Keratinocyte (primary cell): ENCODE data around the gene USH1C. TPM values are rescaled to one million over a fixed set of nuclear protein-coding genes. Genes with fewer than 3 reads are reported as not detected.

ENCODE experiments used
- DNase-seq: peaks from one replicate; pipeline ENCODE4 v3.0.0-alpha.2; 2011; ENCODE audit warnings: low read depth, missing footprints, low spot score
- FAIRE-seq: peaks from 2 replicates; lab custom pipeline; 2011; peaks lifted over from hg19 to GRCh38; lab: Jason Lieb, UNC
- H2AFZ ChIP-seq: 2 replicates; pipeline ENCODE4 v1.6.0; 2012; ENCODE audit warnings: low read length, control low read depth, inconsistent platforms; ENCODE audit not compliant: control insufficient read depth
- H3K27ac ChIP-seq: 2 replicates; pipeline ENCODE4 v1.5.1; 2011; ENCODE audit warnings: low read length; ENCODE audit not compliant: control insufficient read depth, insufficient read depth
- H3K27me3 ChIP-seq: 3 replicates; pipeline ENCODE4 v1.6.0; 2011; ENCODE audit warnings: low read length; ENCODE audit not compliant: control insufficient read depth, insufficient read depth; ENCODE audit errors: extremely low read depth
- H3K36me3 ChIP-seq, 2 experiments: 2 replicates in 1 of 2; 3 replicates in 1 of 2; pipeline ENCODE4 v1.5.1; 2011; ENCODE audit warnings: low read length in 2 of 2, mild to moderate bottlenecking in 1 of 2; ENCODE audit not compliant: control insufficient read depth in 2 of 2, insufficient read depth in 2 of 2; ENCODE audit errors: extremely low read depth in 1 of 2
- H3K4me1 ChIP-seq: 3 replicates; pipeline ENCODE4 v1.5.1; 2011; ENCODE audit warnings: low read length; ENCODE audit not compliant: control insufficient read depth, insufficient read depth; ENCODE audit errors: extremely low read depth
- H3K4me2 ChIP-seq: 3 replicates; pipeline ENCODE4 v1.6.0; 2011; ENCODE audit warnings: low read depth, low read length; ENCODE audit not compliant: control insufficient read depth, insufficient read depth; ENCODE audit errors: extremely low read depth
- H3K4me3 ChIP-seq, 3 experiments: fragments of 200-600 bp in 1 of 3; sonication (generic) in 1 of 3; 2 replicates in 2 of 3; 3 replicates in 1 of 3; pipeline ENCODE4 v1.5.1; 2011 to 2016; ENCODE audit warnings: low read length in 3 of 3, mild to moderate bottlenecking in 3 of 3, control low read depth in 2 of 3, inconsistent platforms in 1 of 3, low read depth in 1 of 3, mixed read lengths in 1 of 3, mixed run types in 1 of 3, moderate library complexity in 1 of 3; ENCODE audit not compliant: control insufficient read depth in 2 of 3, insufficient read depth in 2 of 3; ENCODE audit errors: extremely low read depth in 1 of 3
- H3K79me2 ChIP-seq: 2 replicates; pipeline ENCODE4 v1.6.0; 2012; ENCODE audit warnings: low read length; ENCODE audit not compliant: control insufficient read depth, insufficient read depth
- H3K9ac ChIP-seq: 3 replicates; pipeline ENCODE4 v1.6.0; 2011; ENCODE audit warnings: low read length; ENCODE audit not compliant: control insufficient read depth, insufficient read depth; ENCODE audit errors: extremely low read depth
- H3K9me1 ChIP-seq: 3 replicates; pipeline ENCODE4 v1.6.0; 2011; ENCODE audit warnings: low read length; ENCODE audit not compliant: control insufficient read depth, insufficient read depth; ENCODE audit errors: extremely low read depth
- H3K9me3 ChIP-seq: 2 replicates; pipeline ENCODE4 v1.5.1; 2012; ENCODE audit warnings: low read depth, low read length; ENCODE audit not compliant: control insufficient read depth
- H4K20me1 ChIP-seq: 3 replicates; pipeline ENCODE4 v1.6.0; 2011; ENCODE audit warnings: low read length; ENCODE audit not compliant: control insufficient read depth, insufficient read depth; ENCODE audit errors: extremely low read depth
- CTCF ChIP-seq, 3 experiments: IDR thresholded peaks in 1 of 3; conservative IDR thresholded peaks in 1 of 3; optimal IDR thresholded peaks in 1 of 3; 2 replicates in 2 of 3; 3 replicates in 1 of 3; pipeline versions ENCODE3 to v1.5.1; 2011; ENCODE audit warnings: low read length in 3 of 3, mild to moderate bottlenecking in 3 of 3, moderate library complexity in 2 of 3, control low read depth in 1 of 3, inconsistent platforms in 1 of 3; ENCODE audit not compliant: insufficient read depth in 2 of 3; ENCODE audit errors: extremely low read depth in 1 of 3
- EZH2 ChIP-seq: IDR thresholded peaks from one replicate; pipeline ENCODE4 v1.6.1; 2012; ENCODE audit warnings: inconsistent platforms, mild to moderate bottlenecking, low read length, moderate library complexity
- dilution Hi-C: fragments of 300-500 bp; cut with MboI; formaldehyde crosslinking; loops from one replicate; pipeline ENCODE4 v1.7.0; 2020; ENCODE audit warnings: low sequenced_read_pairs; ENCODE audit not compliant: extremely low pct_ligation_motif_present
- polyA plus RNA-seq, 5 experiments: library from polyadenylated mRNA; depleted of rRNA in 3 of 5; stranded (reverse) in 3 of 5; stranded (forward) in 1 of 5; unstranded in 1 of 5; fragments of >200 nt; gene quantifications; 1 replicate in 1 of 5; 2 replicates in 3 of 5; 3 replicates in 1 of 5; pipeline versions ENCODE4 v1.2.1 to v1.2.3, GENCODE V29; 2011 to 2012; ENCODE audit warnings: missing spikeins in 2 of 5, low read depth in 1 of 5, low replicate concordance in 1 of 5

The USH1C gene
- polyA plus RNA-seq, 1 donor (not counting 4 experiments of a cell fraction or from before 2014, with no cell fraction given), result not detected

DNA sequence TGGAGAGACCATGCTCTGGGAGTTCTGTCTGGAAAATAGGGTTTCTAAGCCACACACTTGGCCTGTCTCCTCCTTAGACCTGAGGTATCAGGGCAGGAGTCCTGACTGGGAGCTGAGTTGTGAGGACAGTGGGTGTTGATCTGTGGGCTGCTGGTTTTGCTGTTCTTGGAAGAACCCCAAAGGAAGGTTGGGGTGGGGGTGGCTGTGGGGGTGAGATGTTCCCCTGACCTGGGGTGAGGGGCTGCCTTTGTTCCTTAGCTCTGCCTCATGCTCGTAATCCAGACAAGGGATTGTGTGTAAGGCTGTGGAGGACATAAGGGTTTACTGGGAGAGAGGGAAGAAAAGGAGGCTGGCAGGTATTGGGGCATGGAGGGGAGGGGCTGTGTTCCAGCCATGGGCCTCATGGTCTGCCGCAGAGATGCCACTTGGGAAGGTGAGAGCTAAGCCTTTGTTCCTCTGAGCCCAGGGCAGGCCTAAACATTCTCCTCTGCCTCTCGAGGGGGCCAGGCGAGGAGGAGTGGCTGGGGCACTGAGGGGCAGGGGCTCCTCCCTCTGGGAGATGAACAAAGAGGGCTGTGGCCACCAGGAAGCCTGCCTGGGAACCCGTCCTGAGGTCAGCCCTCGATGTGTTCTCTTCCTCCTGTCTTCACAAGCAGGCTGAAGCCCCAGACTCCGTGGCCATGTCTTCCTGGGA lies 7.3 kb upstream of the USH1C start:
- dilution Hi-C loops, result no loop called here
- DNase-seq (no peak), FAIRE-seq (no peak)
- Histone ChIP-seq H3K9ac (no peak overlapping the region), H3K9me1 (no peaks in the 10 kb centered on the region), H3K27ac (no peak overlapping the region), H3K4me2 (no peak overlapping the region), H3K36me3 (no peaks in the 10 kb centered on the region), H3K4me1 (no peaks in the 10 kb centered on the region), H4K20me1 (peaks cover 2% of the 10 kb centered on the region), H3K9me3 (no peaks in the 10 kb centered on the region), H3K4me3 (no peak overlapping the region), H2AFZ (no peak overlapping the region), H3K27me3 (peaks cover 15% of the 10 kb centered on the region), H3K79me2 (no peaks in the 10 kb centered on the region)
- TF ChIP-seq EZH2, result no peak

- no peak overlapping the region for H3K27ac ChIP-seq
- no peak for FAIRE-seq
- no peaks in the 10 kb centered on the region for H3K4me1 ChIP-seq
- H2AFZ ChIP-seq, result no peak overlapping the region
- DNase-seq, result no peak
- no peak overlapping the region for H3K4me2 ChIP-seq
- H3K9me3 ChIP-seq, result no peaks in the 10 kb centered on the region
- no peaks in the 10 kb centered on the region for H3K9me1 ChIP-seq
- H3K9ac ChIP-seq, result no peak overlapping the region
- H4K20me1 ChIP-seq, result peaks cover 2% of the 10 kb centered on the region
- no peaks in the 10 kb centered on the region for H3K36me3 ChIP-seq
- H3K4me3 ChIP-seq, result no peak overlapping the region
- TF ChIP-seq CTCF (optimal IDR thresholded peaks at IDR 0.05 in 1 of 3, IDR thresholded peaks at IDR 0.05 in 1 of 3, conservative IDR thresholded peaks at IDR 0.05 in 1 of 3; ENCODE audit: extremely low read depth in 1 of 3, insufficient read depth in 2 of 3, low read length in 3 of 3) (no peak), EZH2 (no peak)
- H3K27me3 ChIP-seq, result peaks cover 15% of the 10 kb centered on the region
- no peaks in the 10 kb centered on the region for H3K79me2 ChIP-seq
- dilution Hi-C loops, result no loop called here
Observed at GRCh38 chr11:17550450-17551346, 6.5 kb upstream of the USH1C start.
